Fibroblast of pulmonary artery (primary cell): Measurements from ENCODE around the gene FAM120C.

Experiments
- DNase-seq: peaks from one replicate; pipeline ENCODE4 v3.0.0-alpha.2; 2010; ENCODE audit warnings: low read depth
- H3K4me3 ChIP-seq: replicated peaks from 2 replicates; pipeline ENCODE4 v1.5.1; 2011; ENCODE audit warnings: low read depth, mild to moderate bottlenecking, control low read depth, low read length, moderate library complexity
- CTCF ChIP-seq: IDR thresholded peaks from 2 replicates; pipeline ENCODE4 v1.5.1; 2011; ENCODE audit warnings: mild to moderate bottlenecking, control low read depth, low read length, inconsistent platforms; ENCODE audit errors: missing control alignments

The FAM120C gene

GRCh38 chrX:54166915-54167314 lies 16.1 kb downstream of the FAM120C start:
- H3K4me3 ChIP-seq, result no peak overlapping the region
- DNase-seq, result no peak
- no peak for TF ChIP-seq CTCF

GRCh38 chrX:54157561-54157960 lies 25.5 kb downstream of the FAM120C start:
- TF ChIP-seq CTCF, result no peak
- no peak for DNase-seq
- no peak overlapping the region for H3K4me3 ChIP-seq

- no peak overlapping the region for H3K4me3 ChIP-seq
- no peak for TF ChIP-seq CTCF
- no peak for DNase-seq
Measured at GRCh38 chrX:54134269-54134668, 48.8 kb downstream of the FAM120C start.

- no peak for DNase-seq
- no peak overlapping the region for H3K4me3 ChIP-seq
- TF ChIP-seq CTCF, result no peak
Measured at GRCh38 chrX:54116391-54116790, 66.7 kb downstream of the FAM120C start.

- TF ChIP-seq CTCF, result no peak
- no peak overlapping the region for H3K4me3 ChIP-seq
Measured at GRCh38 chrX:54093571-54093970, 89.5 kb downstream of the FAM120C start.

GRCh38 chrX:54093159-54093558 lies 89.9 kb downstream of the FAM120C start:
- DNase-seq, result peak; percentile 12
- no peak overlapping the region for H3K4me3 ChIP-seq
- no peak for TF ChIP-seq CTCF

More at GRCh38 chrX:54093571-54093970, 89.5 kb downstream of the FAM120C start:
- no peak for DNase-seq

- no peak overlapping the region for H3K4me3 ChIP-seq
- no peak for DNase-seq
- no peak for TF ChIP-seq CTCF
Measured at GRCh38 chrX:54090880-54091279, 92.2 kb downstream of the FAM120C start.
